COLO668 (cell line): ENCODE results near the gene MLX.
A peak's percentile ranks its signal among the peaks of the same experiment; 100 is the strongest.

ENCODE experiments used
- DNase-seq: peaks from one replicate; lab custom pipeline; 2025; ENCODE audit not compliant: unreplicated experiment; lab: John Stamatoyannopoulos, UW

The MLX gene

DNA sequence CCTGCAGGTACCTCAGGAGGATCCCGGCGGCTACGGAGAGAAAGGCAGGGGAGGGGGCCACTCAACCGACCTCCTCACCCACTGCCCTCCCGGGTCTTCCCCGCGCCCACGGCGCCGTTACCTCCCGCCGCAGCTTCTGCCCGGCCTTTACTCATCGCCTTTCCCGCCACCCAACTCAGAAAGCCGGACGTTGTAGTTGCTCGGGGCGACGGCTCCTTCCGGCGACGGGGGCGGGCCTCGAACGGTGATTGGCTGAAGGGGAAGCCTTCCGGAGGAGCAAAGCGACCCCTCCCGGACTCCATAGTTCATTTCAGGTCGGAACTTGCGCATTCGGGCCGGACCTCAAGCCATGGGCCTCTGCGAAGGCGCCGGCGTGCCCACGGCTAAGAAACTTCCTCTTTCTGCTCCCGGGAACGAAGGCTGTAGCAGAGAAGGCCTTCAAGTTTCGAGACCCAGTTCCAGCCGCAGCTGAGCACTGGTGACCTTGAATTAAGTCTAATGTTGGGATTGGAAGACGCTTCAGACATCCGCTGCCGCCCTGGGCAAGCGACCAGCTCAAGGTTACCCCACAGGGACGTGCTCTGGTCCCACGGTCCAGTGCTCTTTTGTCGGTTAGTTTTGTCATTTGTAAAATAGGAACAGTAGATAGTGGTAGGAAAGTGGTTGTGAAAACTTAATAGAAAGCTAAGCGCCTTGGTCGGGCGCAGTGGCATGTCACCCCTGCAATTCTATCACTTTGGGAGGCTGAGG lies 10.8 kb downstream of the MLX start, which contains the start of gene PSMC3IP:
PSMC3IP (minus strand) TSS at position 198 of the 750 bp plus-strand sequence; CDS start at position 155, 43 bp downstream.
- DNase-seq = peak; percentile 89

DNA sequence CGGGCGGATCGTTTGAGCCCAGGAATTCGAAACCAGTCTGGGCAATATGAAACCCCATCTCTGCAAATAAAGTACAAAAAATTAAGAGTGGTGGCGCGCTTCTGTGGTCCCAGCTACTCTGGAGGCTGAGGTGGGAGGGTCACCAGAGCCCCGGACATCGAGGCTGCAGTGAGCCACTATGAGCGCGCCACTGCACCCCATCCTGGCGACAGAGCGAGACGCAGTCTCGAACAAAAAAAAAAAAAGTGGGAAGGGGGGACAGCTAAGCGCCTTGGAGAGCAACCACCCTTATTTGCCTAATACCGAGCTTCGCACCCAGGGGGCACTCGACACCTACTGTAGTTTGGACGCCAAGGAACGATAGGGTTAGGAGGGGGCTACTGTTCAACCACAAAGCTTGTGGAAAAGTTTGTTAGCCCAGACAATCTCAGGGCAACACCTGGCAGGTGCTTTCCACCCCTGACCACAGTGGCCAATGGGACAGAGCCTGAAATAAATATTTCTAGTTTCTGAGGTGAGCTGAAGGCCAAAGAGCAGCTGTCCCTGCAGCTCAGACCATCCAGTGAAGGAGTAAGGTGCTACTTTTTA lies 11.5 kb downstream of the MLX start:
- DNase-seq = peak; percentile 59

GRCh38 chr17:42579794-42580551 lies 13.1 kb downstream of the MLX start:
- DNase-seq = no peak

DNA sequence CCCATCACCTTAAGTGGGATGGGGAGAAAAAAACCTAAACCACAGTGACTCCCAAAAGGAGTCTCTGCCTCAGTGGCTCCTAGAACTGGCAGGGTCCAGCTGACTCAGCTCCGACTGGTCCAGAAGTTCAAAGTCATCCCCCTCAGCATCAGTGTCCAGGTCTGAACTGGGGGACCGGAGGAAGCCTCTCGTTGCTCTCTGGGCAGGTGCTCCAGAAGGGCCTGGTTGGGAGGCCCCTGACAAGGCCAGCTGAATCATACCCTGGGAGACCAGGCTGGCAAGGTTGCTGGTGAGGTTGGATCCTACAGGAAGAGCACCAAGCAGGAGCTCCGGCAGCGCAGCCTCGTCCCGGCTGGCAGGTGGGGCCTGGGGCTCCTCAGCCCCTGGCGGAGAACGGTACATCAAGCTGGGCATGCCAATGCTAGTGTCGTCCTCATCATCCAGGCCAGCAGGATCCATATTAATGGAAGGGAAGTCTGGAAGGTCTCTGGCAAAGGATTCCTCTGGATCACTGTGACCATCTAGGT lies 14.9 kb downstream of the MLX start:
- no peak for DNase-seq

- DNase-seq = no peak
Measured at GRCh38 chr17:42584880-42585279, 18.0 kb downstream of the MLX start.

- no peak for DNase-seq
Measured at GRCh38 chr17:42585353-42585752, 18.5 kb downstream of the MLX start.

- no peak for DNase-seq
Measured at GRCh38 chr17:42586514-42587230, 19.8 kb downstream of the MLX start.

DNA sequence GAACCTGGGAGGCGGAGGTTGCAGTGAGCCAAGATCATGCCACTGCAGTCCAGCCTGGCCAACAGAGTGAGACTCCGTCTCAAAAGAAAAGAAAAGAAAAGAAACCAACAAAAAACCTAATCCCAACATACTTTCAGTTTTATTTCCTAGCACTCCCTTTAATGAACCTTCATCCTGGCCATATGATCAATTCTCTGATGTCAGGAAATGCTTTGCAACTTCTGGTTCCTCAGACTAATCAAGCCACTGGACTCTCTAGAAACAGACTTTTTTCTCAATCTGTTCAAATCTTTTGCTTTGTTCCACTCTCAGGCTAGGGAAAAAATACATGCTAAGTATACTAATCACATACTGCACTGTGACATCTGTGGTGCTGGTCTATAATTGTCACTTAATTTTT lies 24.0 kb downstream of the MLX start:
- no peak for DNase-seq

DNA sequence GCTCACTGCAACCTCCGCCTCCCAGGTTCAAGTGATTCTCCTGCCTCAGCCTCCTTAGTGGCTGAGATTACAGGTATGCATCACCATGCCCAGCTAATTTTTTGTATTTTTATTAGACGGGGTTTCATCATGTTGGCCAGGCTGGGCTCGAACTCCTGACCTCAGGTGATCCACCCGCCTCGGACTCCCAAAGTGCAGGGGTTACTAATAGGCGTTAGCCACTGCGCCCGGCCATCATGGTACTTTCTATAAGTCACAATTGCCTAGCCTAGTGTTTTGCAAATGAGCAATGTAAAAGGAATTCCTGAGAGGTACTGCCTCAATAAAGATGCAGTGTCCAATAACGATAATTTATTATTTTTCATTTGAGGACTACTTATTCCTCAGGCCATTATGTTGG lies 24.5 kb downstream of the MLX start:
- no peak for DNase-seq

GRCh38 chr17:42596386-42596785 lies 29.5 kb downstream of the MLX start:
- no peak for DNase-seq

DNA sequence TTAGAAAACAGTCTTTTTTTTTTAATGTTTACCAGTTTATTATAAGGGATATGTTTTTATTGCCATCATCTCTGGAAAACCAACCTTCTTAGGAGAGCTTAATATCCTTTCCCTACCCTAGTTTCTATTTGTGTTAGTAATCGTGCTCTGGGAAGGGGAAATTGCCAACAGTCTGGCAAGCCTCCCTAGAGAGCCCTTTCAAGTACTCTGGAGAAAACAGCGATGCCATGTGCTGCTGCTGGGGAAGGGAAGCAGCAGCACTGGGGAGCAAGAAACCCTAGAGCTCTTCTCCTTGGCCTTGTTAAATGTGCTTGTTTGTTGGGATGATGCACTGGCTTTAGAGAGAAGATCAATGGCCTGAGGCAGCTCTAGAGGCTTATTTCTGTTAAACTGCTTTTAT lies 32.0 kb downstream of the MLX start:
- DNase-seq = no peak

DNA sequence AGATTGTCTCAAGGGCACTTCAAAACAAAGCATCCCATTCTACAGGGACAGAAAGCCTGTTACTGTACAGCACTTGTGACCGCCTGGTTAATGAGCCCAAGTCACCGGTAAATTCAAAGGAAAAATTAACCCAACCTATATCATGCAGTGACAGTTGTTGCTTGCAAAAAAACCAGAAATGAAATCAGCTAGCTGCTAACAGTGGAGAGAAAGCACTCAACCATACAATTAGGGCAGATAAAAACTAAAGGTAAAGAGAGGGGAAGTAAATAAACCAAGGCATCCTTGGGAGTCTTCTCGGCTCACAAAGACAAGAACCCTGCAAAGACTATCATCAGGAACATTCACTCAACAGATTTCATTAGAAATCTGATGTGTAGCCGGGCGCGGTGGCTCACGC lies 36.4 kb downstream of the MLX start:
- no peak for DNase-seq

- DNase-seq = no peak
Measured at GRCh38 chr17:42607769-42608168, 40.9 kb downstream of the MLX start.

DNA sequence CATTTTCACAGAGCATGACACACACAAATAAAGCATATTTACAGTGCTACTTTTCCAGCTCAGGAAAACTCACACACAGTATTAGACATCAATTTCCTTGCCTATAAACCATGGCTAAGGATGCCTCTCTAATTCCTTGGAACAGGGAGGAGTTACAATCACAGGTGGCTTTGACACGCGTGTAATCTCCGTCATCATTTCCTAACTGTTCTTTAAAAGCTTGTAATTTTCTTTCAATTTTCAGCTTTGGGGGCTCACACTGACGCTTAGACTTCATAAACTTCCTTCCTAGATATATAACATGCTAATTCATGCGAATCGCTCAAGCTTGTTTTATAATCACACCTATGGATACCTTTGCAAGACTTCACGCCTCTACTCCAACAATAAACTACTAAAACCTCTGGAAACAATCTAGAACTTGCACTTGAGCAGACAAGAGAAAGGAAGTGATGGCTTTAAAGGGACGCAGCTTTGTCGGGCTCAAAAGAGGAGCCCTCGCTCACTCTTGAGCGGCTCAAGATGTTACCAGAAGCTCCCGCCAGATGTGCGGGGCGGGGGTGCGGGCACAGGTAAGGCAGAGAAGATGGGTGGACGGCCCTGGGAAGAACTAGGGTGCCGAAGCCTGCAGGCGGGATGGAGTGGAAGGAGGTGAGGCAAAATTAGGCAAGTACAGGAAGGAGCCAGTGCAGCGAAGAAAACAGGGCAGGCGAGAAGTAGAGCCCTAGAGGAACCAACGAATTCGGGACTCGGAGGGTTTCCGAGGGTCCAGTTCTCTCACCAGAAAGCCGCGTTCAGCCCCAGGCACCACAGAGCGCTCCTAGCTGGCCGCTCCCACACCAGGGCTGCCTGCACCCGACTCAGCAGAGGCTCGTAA lies 41.6 kb downstream of the MLX start:
- DNase-seq = no peak

- DNase-seq = peak; percentile 97
Measured at GRCh38 chr17:42609182-42609813, 42.4 kb downstream of the MLX start, which contains the start of the genes RETREG3 and TUBG1. Gene RETREG3 (minus strand): TSS chr17:42609374. CDS start chr17:42609324, 50 bp downstream. Gene TUBG1 (plus strand): TSS chr17:42609683. CDS start chr17:42609738, 55 bp downstream.

DNA sequence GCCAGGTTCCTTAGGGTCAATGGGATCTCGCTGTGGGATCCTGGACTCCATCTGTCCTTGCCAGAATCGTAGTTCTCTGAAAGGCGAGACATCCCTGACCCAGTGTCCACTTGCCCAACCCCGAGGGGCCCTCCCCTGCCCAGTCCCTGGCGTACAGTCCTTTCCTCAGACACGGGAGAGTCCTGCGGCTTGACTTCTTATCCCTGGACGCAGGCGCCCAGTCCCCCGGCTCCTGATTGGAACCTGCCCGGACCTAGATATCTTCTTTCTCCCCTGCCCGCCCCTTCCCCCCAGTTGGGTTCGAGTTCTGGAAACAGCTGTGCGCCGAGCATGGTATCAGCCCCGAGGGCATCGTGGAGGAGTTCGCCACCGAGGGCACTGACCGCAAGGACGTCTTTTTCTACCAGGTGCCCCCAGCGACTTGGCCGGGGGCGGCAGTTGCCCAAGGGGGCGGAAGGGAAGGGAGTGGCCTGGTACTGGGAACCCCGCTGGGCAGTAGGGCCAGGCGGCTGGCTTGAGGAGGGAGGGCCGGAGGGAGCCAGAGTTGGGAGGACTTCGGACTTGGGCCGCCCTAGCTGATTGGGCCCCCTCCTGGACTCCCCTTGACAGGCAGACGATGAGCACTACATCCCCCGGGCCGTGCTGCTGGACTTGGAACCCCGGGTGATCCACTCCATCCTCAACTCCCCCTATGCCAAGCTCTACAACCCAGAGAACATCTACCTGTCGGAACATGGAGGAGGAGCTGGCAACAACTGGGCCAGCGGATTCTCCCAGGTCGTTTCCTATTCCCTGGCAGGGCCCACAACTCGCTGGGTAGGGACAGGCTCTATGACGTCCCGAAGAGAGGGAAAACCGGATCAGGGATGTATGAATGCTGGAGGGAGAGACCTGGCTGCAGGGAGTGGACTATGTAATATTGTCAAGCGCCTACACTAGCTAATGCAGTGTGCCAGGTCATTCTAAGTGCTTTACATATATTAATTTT lies 43.2 kb downstream of the MLX start:
- peak; percentile 17 for DNase-seq

GRCh38 chr17:42612013-42612412 lies 45.1 kb downstream of the MLX start:
- no peak for DNase-seq

GRCh38 chr17:42613699-42614295 lies 46.9 kb downstream of the MLX start:
- DNase-seq = no peak
